Muscle layer of colon (tissue), 2 donors: Measurements from ENCODE around the gene OLFM1.
"Not testable (repeated sequence)": the region's sequence is repeated elsewhere in the genome, so short reads cannot be mapped to it uniquely, and the experiment has no call there.

Experiments
- H3K27ac ChIP-seq: one replicate; pipeline ENCODE4 v1.7.0; 2013; ENCODE audit warnings: low read depth, mild to moderate bottlenecking, low read length, moderate library complexity
- H3K27me3 ChIP-seq, 2 donors: one replicate each; pipeline ENCODE4 v1.7.0; 2013; ENCODE audit warnings: low read length in 2 of 2, mild to moderate bottlenecking in 2 of 2; ENCODE audit not compliant: insufficient read depth in 2 of 2, control insufficient read depth in 1 of 2
- H3K36me3 ChIP-seq: one replicate; pipeline ENCODE4 v1.7.0; 2013; ENCODE audit warnings: mild to moderate bottlenecking, low read length; ENCODE audit not compliant: insufficient read depth
- H3K4me1 ChIP-seq: one replicate; pipeline ENCODE4 v1.7.0; 2013; ENCODE audit warnings: mild to moderate bottlenecking, low read length; ENCODE audit not compliant: insufficient read depth
- H3K4me3 ChIP-seq, 2 donors: one replicate each; pipeline ENCODE4 v1.7.0; 2013; ENCODE audit warnings: low read length in 2 of 2, low read depth in 1 of 2, mild to moderate bottlenecking in 1 of 2, moderate library complexity in 1 of 2
- H3K9ac ChIP-seq: one replicate; pipeline ENCODE4 v1.7.0; 2013; ENCODE audit warnings: low read length
- H3K9me3 ChIP-seq: one replicate; pipeline ENCODE4 v1.7.0; 2013; ENCODE audit warnings: mild to moderate bottlenecking, low read length
- donor health status: abdominal sarcoma.
- donor health status: Adenocarcinoma of cecum.

The OLFM1 gene

DNA sequence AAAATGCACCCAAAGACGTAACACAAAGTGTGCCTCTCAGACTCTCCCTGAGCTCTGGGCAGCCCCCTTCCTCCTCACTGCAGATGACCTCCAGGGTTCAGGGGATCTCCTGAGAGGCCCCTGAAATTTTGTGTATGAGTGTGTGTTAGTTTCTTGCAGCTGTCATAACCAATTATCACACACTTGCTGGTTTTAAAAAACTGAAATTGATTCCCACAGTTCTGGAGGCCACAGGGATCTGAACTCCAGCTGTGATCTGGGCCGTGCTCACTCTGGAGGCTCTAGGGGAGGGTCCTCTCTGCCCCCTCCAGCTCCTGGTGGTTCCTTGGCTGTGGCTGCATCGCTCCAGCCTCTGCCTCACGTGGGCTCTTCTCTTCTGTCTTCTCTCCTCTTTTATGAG, 58.8 kb downstream of the OLFM1 start:
- Histone ChIP-seq H3K4me1 (no peaks in the 10 kb centered on the region), H3K36me3 (no peaks in the 10 kb centered on the region), H3K9me3 (no peaks in the 10 kb centered on the region), H3K9ac (no peak overlapping the region), H3K27ac (no peak overlapping the region), H3K27me3 (peaks cover 0 to 14% of the 10 kb centered on the region in 2 donors), H3K4me3 (no peak overlapping the region)

DNA sequence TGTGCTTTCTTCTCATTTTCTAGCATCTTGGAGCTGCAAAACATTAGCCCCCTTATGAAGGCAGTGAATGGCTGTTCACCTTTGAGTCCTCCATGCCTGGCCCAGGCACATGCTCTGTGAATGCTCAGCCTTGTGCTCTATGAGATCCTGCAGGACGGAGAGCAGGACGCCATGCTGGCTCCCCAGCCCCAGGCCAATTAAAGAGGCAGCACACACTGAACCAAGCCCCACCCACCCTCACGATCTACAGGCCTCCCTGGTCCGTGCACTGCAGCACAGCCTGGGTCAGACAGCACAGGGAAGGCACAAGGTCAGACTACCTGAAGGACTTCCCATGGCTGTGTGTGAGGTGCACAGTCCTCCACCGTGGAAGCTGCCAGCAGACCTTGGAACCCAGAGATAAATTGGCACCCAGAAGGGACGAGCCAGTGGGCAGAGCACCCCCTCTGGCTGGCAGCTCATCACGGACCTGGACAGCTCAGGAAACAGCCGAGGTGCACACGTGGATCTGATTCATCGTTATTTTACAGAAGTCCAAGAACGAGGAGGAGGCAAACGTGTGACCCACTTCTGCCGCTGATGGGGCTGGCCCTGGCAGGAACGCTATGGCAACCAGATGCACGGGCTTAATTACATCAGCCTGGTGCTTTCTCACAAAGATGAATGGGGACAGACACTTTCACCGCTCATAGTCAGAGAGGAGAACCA, 59.5 kb downstream of the OLFM1 start:
- Histone ChIP-seq H3K4me1 (no peaks in the 10 kb centered on the region), H3K27ac (no peak overlapping the region), H3K27me3 (peaks cover 0 to 14% of the 10 kb centered on the region in 2 donors), H3K36me3 (no peaks in the 10 kb centered on the region), H3K9ac (no peak overlapping the region), H3K9me3 (no peaks in the 10 kb centered on the region), H3K4me3 (no peak overlapping the region)

DNA sequence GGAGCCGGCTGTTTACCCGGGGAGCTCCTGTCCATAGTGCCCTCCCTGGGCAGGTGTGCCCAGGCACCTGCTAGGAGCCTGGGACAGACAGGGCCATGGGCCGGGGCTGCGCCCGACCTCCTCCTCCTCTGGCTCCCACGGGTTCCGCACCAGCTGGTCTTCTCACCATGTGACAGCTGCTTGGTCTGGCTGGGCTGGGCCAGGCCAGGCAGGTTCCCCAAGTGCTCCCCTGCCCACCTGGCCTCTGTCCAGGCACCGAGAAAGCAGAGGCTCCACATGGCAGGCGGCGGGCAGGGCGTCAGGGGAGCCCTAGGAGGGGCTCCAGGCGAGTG, 60.0 kb downstream of the OLFM1 start:
- Histone ChIP-seq H3K9ac (no peak overlapping the region), H3K27ac (no peak overlapping the region), H3K4me3 (no peak overlapping the region), H3K27me3 (peaks cover 0 to 14% of the 10 kb centered on the region in 2 donors), H3K9me3 (no peaks in the 10 kb centered on the region), H3K4me1 (no peaks in the 10 kb centered on the region), H3K36me3 (no peaks in the 10 kb centered on the region)

DNA sequence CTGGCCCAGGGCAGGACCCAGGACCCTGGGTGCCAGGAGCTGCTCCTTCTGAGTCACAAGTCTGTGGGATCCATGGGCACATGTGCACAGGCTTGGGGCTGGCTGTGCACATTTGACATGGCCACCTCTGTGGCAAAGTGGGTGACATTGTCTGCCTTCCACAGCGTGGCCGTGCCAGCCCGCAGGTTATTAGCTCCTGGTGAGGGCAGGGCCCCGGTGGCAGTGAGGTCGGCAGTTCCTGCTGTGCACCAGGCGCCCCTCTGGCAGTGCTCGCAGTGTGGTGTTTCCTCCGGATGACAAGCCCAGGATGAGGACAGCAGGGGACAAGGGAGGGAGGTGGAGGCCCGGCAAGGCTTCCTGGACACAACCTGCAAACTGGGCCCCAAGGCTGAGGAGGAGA, 60.5 kb downstream of the OLFM1 start:
- Histone ChIP-seq H3K27me3 (peaks cover 0 to 14% of the 10 kb centered on the region in 2 donors), H3K27ac (no peak overlapping the region)

DNA sequence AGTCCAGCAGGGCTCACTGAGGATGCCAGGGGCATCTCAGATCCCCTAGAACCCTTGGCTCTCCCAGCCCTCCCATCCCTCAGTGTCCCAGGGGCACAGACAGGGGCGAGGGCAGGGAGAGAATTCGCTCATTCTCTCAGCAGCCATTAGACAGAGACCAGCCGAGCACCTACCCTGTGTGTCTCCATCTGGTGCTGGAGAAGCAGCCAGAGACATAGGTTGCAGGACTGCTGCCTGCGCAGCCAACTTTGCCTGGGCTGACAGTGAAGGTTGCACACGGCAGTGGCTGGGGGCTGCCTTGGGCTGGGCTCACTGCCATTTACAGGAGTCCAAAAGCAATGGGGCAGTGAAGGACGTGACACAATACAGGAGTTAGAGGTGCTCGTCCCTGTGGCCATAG, 60.9 kb downstream of the OLFM1 start:
- Histone ChIP-seq H3K27ac (no peak overlapping the region), H3K27me3 (peaks cover 0 to 14% of the 10 kb centered on the region in 2 donors), H3K9me3 (no peaks in the 10 kb centered on the region), H3K4me3 (no peak overlapping the region), H3K36me3 (no peaks in the 10 kb centered on the region), H3K9ac (no peak overlapping the region), H3K4me1 (no peaks in the 10 kb centered on the region)

More for the DNA sequence above, 60.5 kb downstream of the OLFM1 start:
- H3K9ac ChIP-seq = no peak overlapping the region
- H3K9me3 ChIP-seq = no peaks in the 10 kb centered on the region
- H3K36me3 ChIP-seq = no peaks in the 10 kb centered on the region
- no peaks in the 10 kb centered on the region for H3K4me1 ChIP-seq
- H3K4me3 ChIP-seq = no peak overlapping the region

DNA sequence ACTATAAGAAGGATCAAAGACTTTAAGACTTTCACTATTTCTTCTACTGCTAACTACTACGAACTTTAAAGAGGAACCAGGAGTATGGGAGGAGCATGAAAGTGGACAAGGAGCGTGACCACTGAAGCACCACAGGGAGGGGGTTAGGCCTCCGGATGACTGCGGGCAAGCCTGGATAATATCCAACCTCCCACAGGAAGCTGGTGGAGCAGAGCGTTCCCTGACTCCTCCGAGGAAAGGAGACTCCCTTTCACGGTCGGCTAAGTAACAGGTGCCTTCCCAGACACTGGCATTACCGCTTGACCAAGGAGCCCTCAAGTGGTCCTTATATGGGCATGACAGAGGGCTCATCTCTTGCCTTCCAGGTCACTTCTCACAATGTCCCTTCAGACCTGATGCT, 62.4 kb downstream of the OLFM1 start:
- not testable (repeated sequence) for H3K9me3 ChIP-seq, H3K4me1 ChIP-seq, H3K4me3 ChIP-seq, H3K36me3 ChIP-seq, H3K9ac ChIP-seq, H3K27ac ChIP-seq
- H3K27me3 ChIP-seq = peaks cover 0 to 14% of the 10 kb centered on the region in 2 donors

DNA sequence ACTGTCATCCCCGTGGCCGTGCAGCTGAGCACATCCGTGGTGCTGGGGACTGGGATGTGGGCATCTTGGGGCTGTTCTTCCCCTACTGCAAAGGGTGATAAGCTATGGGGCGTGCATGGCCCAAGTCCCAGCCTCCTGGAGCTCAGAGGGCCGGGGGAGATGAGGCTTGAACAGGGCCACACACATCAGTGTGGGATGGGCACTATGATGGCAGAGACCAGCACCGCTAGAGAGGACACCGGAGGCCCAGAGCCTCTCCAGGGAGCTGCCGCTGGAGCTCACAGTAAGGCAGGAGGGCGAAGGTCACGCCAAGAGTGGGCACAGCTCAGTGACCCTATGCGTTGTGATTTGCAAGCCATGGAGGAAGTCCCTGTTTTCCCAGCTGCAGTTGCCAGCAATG, 63.5 kb downstream of the OLFM1 start:
- Histone ChIP-seq H3K4me1 (no peaks in the 10 kb centered on the region), H3K9me3 (no peaks in the 10 kb centered on the region), H3K4me3 (no peak overlapping the region), H3K36me3 (no peaks in the 10 kb centered on the region), H3K27me3 (peaks cover 0 to 14% of the 10 kb centered on the region in 2 donors), H3K27ac (no peak overlapping the region), H3K9ac (no peak overlapping the region)

DNA sequence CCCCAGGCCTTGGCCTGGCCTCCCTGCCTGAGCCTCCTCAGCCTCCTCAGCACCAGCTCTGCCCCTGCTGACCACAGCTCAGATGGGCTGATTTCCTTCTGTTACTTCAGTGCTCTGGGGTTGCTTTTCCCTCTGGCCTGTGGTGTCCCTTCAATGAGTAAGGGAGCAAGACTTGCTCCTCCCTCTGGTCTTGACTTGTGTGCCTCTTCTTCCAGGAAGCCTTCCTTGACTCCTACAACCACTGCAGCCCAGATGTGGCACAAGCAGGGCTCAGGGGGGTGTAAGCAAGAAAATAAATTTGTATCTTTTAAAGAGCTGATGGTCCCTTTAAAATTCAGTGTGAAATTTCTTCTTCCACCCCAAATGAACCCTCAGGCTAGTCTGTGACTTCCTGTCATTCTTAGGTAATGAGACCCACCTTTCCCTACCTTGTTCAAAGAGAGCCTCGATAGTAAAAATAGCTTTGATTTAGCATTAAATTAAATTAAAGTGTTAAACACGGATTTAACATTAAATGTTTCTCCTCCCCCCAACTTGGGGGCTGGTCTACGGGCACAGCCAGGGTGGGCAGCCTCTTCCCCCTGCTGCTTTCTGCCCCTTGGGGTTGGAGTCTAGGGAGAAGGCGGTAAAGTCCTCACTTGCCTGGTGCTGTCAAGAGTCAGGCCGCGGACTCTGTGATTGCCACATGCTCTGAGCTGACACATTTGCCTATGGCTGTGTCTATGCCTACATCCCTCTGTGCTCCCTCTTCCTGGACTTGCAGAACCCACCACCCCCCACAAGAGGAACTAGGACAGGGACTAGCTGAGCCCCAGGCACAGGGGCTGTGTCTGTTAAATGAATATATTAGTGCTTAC, 64.5 kb downstream of the OLFM1 start:
- no peak overlapping the region for H3K4me3 ChIP-seq
- H3K36me3 ChIP-seq = no peaks in the 10 kb centered on the region
- no peaks in the 10 kb centered on the region for H3K4me1 ChIP-seq
- no peak overlapping the region for H3K9ac ChIP-seq
- H3K27me3 ChIP-seq = peaks cover 0 to 14% of the 10 kb centered on the region in 2 donors
- no peak overlapping the region for H3K27ac ChIP-seq
- no peaks in the 10 kb centered on the region for H3K9me3 ChIP-seq

DNA sequence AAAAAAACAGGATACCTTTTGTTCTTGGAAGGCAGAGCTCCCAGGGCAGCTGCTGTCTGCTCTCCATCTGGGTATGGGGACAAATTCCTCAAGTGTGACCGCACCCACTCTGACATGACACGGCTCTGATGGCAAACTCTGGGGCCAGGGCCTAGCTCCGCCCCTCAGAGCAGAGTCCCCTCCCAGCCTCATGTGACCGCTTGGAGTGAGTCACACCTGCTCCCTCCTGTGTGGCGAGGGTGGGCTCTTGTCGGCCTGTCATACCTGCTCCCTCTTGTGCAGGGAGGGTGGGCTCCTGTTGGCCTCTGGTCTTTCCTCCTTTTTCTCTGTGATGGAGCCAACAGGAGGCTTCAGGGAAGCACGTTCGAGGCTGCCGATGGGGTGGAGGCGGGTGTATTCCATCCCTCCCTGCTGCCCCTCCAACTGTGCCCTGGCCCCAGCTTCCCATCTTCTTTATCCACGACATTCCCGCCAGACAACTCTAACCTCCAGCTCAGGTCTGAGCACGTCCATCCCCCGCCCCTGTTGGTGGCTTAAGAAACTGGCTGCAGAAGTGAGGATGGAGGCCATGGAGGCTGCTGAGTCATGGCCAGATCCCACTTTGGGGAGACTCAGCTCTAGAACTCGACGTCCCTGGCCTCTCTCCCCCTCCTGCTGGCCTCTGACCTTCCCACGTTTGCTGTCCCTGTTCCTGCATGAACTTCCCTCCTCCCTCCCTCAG, 65.3 kb downstream of the OLFM1 start:
- no peak overlapping the region for H3K4me3 ChIP-seq
- no peaks in the 10 kb centered on the region for H3K4me1 ChIP-seq
- no peak overlapping the region for H3K9ac ChIP-seq
- H3K36me3 ChIP-seq = no peaks in the 10 kb centered on the region
- no peak overlapping the region for H3K27ac ChIP-seq
- peaks cover 0 to 8% of the 10 kb centered on the region in 2 donors for H3K27me3 ChIP-seq
- no peaks in the 10 kb centered on the region for H3K9me3 ChIP-seq

DNA sequence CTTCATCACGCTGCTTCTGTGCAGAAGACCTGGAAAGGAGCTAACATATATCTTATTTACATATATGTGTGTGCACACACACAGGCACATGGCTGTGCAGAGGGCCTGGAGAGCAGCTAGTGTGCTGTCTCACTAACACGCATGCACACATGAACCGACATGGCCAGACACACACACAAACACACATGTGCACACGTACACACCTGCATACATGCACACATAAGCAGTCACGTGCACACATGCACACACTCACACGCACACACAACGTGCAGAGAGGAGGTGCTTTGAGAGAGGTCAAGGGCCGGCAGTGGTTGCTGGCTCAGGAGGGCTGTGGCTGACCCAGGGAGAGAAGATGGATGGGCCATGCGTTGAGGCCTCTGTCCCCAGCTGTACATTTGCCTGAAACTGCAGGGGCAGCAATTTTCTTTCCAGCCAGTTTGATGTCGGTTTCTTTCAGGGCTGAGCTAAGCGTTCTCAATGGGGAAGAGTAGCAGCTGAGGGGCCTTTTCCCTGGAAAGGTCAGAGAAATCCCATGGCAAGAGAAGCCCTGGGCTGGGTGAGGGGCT, 66.7 kb downstream of the OLFM1 start:
- H3K27me3 ChIP-seq = no peaks in the 10 kb centered on the region
- no peak overlapping the region for H3K9ac ChIP-seq
- no peaks in the 10 kb centered on the region for H3K36me3 ChIP-seq
- H3K4me1 ChIP-seq = no peaks in the 10 kb centered on the region
- H3K4me3 ChIP-seq = no peak overlapping the region
- H3K27ac ChIP-seq = no peak overlapping the region
- H3K9me3 ChIP-seq = no peaks in the 10 kb centered on the region

DNA sequence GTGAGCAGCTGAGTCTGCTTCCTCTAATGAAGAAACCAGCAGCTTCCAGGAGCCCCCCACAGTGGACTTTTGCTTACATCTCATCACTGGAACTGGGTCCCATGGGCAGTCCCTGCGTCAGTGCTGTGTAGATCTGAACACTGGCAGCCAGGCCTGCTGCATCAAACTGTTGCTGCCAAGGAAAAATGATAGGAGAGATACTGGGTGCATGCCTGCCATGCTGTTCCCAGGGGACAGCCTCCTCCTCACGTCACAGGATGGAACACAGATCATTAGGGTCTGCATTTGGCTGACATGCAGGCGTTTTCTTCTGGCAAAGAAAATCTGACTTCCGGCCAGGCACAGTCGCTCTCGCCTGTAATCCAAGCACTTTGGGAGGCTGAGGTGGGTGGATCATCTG, 67.9 kb downstream of the OLFM1 start:
- Histone ChIP-seq H3K36me3 (no peaks in the 10 kb centered on the region), H3K9me3 (no peaks in the 10 kb centered on the region), H3K27ac (no peak overlapping the region), H3K9ac (no peak overlapping the region), H3K4me1 (no peaks in the 10 kb centered on the region), H3K27me3 (no peaks in the 10 kb centered on the region), H3K4me3 (no peak overlapping the region)
